GM12878 (cell line): ENCODE measurements around the gene ABCD3. TPM values are rescaled to one million over a fixed set of nuclear protein-coding genes. Genes with fewer than 3 reads are reported as not detected.

Experiments used
- ATAC-seq: fragments of 200-7000 bp; cut with Tn5 transposase; 3 replicates; pipeline ENCODE4 v1.9.1; 2020; ENCODE audit warnings: mild to moderate bottlenecking, moderate library complexity
- BruUV-seq: library from RNA; stranded (reverse); fragments of 400-500 nt; replicated peaks from 2 replicates; lab custom pipeline; 2021; lab: Mats Ljungman, UMichigan
- CTCF ChIA-PET: fragments of 300-600 bp; sonication (Branson Sonifier 250); formaldehyde crosslinking; extraction: SDS; loops from one replicate; lab custom pipeline; 2021; ENCODE audit warnings: inconsistent platforms; lab: Yijun Ruan, JAX
- POLR2A ChIA-PET: fragments of 350-600 bp; formaldehyde crosslinking; extraction: SDS; loops from one replicate; lab custom pipeline; 2021; ENCODE audit warnings: inconsistent platforms; lab: Charles Lee
- RAD21 ChIA-PET: fragments of 300-600 bp; sonication (Branson Sonifier 250); formaldehyde crosslinking; loops from one replicate; lab custom pipeline; 2023; ENCODE audit warnings: antibody characterized with exemption; ENCODE audit not compliant: unreplicated experiment; lab: Charles Lee
- SMC1A ChIA-PET: fragments of 300-600 bp; sonication (Branson Sonifier 250); formaldehyde crosslinking; loops from one replicate; lab custom pipeline; 2023; ENCODE audit not compliant: unreplicated experiment, uncharacterized antibody; lab: Charles Lee
- DNase-seq: peaks from one replicate; pipeline ENCODE4 v3.0.0-alpha.2; 2011; ENCODE audit warnings: low read depth, low spot score
- FAIRE-seq: peaks from 3 replicates; lab custom pipeline; 2011; peaks lifted over from hg19 to GRCh38; lab: Jason Lieb, UNC
- H2AFZ ChIP-seq: 2 replicates; pipeline ENCODE4 v1.6.0; 2011; ENCODE audit warnings: low read depth, low read length, control low read depth; ENCODE audit not compliant: control insufficient read depth
- H3K27ac ChIP-seq: 2 replicates; pipeline ENCODE4 v1.5.1; 2011; ENCODE audit warnings: control low read depth; ENCODE audit not compliant: control insufficient read depth, insufficient read depth
- H3K27me3 ChIP-seq, 2 experiments: replicated peaks in 1 of 2; 2 replicates each; pipeline versions ENCODE4 v1.6.0 to v1.6.1; 2011; ENCODE audit warnings: low read length in 1 of 2; ENCODE audit not compliant: control insufficient read depth in 2 of 2, insufficient read depth in 2 of 2
- H3K36me3 ChIP-seq, 2 experiments: 2 replicates each; pipeline ENCODE4 v1.5.1; 2011; ENCODE audit warnings: low read length in 1 of 2; ENCODE audit not compliant: control insufficient read depth in 2 of 2, insufficient read depth in 2 of 2
- H3K4me1 ChIP-seq: 2 replicates; pipeline ENCODE4 v1.6.1; 2011; ENCODE audit warnings: mild to moderate bottlenecking, low read length, moderate library complexity, mixed read lengths; ENCODE audit not compliant: control insufficient read depth, insufficient read depth
- H3K4me2 ChIP-seq: 2 replicates; pipeline ENCODE4 v1.6.0; 2011; ENCODE audit warnings: control low read depth; ENCODE audit not compliant: control insufficient read depth, insufficient read depth
- H3K4me3 ChIP-seq: fragments of 200-600 bp; sonication (generic); 2 replicates; pipeline ENCODE4 v1.5.1; 2016
- H3K79me2 ChIP-seq: 2 replicates; pipeline ENCODE4 v1.6.0; 2011; ENCODE audit warnings: low read length; ENCODE audit not compliant: control insufficient read depth, insufficient read depth
- H3K9ac ChIP-seq: 2 replicates; pipeline ENCODE4 v1.8.0; 2011; ENCODE audit warnings: low read length, control low read depth, mixed read lengths; ENCODE audit not compliant: control insufficient read depth, insufficient read depth
- H3K9me3 ChIP-seq: replicated peaks from 3 replicates; pipeline ENCODE4 v1.5.1; 2011; ENCODE audit warnings: mild to moderate bottlenecking, low read length; ENCODE audit not compliant: control insufficient read depth, insufficient read depth
- H4K20me1 ChIP-seq: 2 replicates; pipeline ENCODE4 v1.6.0; 2011; ENCODE audit not compliant: control insufficient read depth, insufficient read depth
- BCL11A ChIP-seq: IDR thresholded peaks from 2 replicates; pipeline ENCODE4 v1.6.1; 2011; ENCODE audit warnings: low read depth, low read length
- CBX5 ChIP-seq: sonication (generic); IDR thresholded peaks from 2 replicates; pipeline ENCODE4 v1.6.1; 2016; ENCODE audit warnings: low read depth, moderate library complexity, mild to moderate bottlenecking, inconsistent platforms
- NR2F1 ChIP-seq: fragments of 450-650 bp; conservative IDR thresholded peaks from 2 replicates; pipeline ENCODE4 v1.6.1; 2017; ENCODE audit warnings: mild to moderate bottlenecking
- RFX5 ChIP-seq: IDR thresholded peaks from 2 replicates; pipeline ENCODE4 v1.6.1; 2011; ENCODE audit warnings: low read depth, low read length, improper control_type of control experiment
- SRF ChIP-seq, 2 experiments: IDR thresholded peaks; 2 replicates each; pipeline ENCODE4 v1.6.1; 2011; ENCODE audit warnings: low read depth in 2 of 2, low read length in 2 of 2, mild to moderate bottlenecking in 1 of 2, moderate library complexity in 1 of 2
- ZNF207 ChIP-seq: fragments of 450-650 bp; IDR thresholded peaks from 2 replicates; pipeline ENCODE4 v1.6.1; 2014; ENCODE audit warnings: antibody characterized with exemption, mild to moderate bottlenecking, borderline replicate concordance
- ZNF24 ChIP-seq: fragments of 450-650 bp; IDR thresholded peaks from 2 replicates; pipeline ENCODE4 v1.6.1; 2017; ENCODE audit warnings: antibody characterized with exemption, mild to moderate bottlenecking
- ZNF622 ChIP-seq: fragments of 450-650 bp; IDR thresholded peaks from 2 replicates; pipeline ENCODE4 v1.6.1; 2017; ENCODE audit warnings: mild to moderate bottlenecking, inconsistent platforms
- WGBS: methylation state at CpG from one replicate; pipeline ENCODE4 v1.1.6; 2016; ENCODE audit warnings: low lambda C conversion rate; ENCODE audit not compliant: insufficient replicate concordance, insufficient coverage; ENCODE audit errors: missing lambda C conversion rate; 5-methylcytosine and 5-hydroxymethylcytosine counted together
- in situ Hi-C: fragments of 300-500 bp; cut with MboI; formaldehyde crosslinking; loops from 9 replicates; pipeline ENCODE4 v1.14.3; 2018; ENCODE audit warnings: mixed read lengths
- intact Hi-C: fragments of 100-400 bp; cut with micrococcal nuclease; formaldehyde crosslinking; loops from one replicate; pipeline ENCODE4 v1.14.2; 2022; ENCODE audit not compliant: unreplicated experiment
- polyA plus RNA-seq, 11 experiments: library from polyadenylated mRNA; depleted of rRNA in 4 of 11; unstranded in 6 of 11; stranded (reverse) in 5 of 11; fragments of >200 nt; fragmentation: Nextera tagmentation in 4 of 11; fragmentation: Illumina TruSeq in 1 of 11; extraction: Ambion mirVana in 4 of 11; extraction: Trizol in 1 of 11; gene quantifications; 1 replicate in 1 of 11; 2 replicates in 10 of 11; pipeline versions ENCODE4 v1.2.1 to v1.2.3, GENCODE V29; 2011 to 2016; ENCODE audit warnings: inconsistent platforms in 2 of 11, missing spikeins in 2 of 11, low read depth in 1 of 11
- total RNA-seq, 4 experiments: library from RNA; depleted of rRNA in 3 of 4; stranded (reverse); fragments of >200 nt in 3 of 4; fragmentation: Illumina TruSeq in 1 of 4; extraction: Trizol in 1 of 4; gene quantifications; 2 replicates each; pipeline versions ENCODE4 v1.2.1 to v1.2.3, GENCODE V29; 2013 to 2021
- TF ChIP-seq, protein P1 (sequence below): fragments of 450-650 bp; IDR thresholded peaks from 2 replicates; pipeline ENCODE4 v1.6.1; 2014; ENCODE audit warnings: mild to moderate bottlenecking
- TF ChIP-seq, protein P2 (sequence below): fragments of 450-650 bp; IDR thresholded peaks from 2 replicates; pipeline ENCODE4 v1.6.1; 2017; ENCODE audit warnings: mild to moderate bottlenecking, low read depth, inconsistent platforms; ENCODE audit not compliant: poor library complexity, severe bottlenecking
- TF ChIP-seq, protein P3 (sequence below): IDR thresholded peaks from 2 replicates; pipeline ENCODE4 v1.6.1; 2012; ENCODE audit warnings: low read depth, low read length, improper control_type of control experiment
- TF ChIP-seq, protein P4 (sequence below): IDR thresholded peaks from 2 replicates; pipeline ENCODE4 v1.6.1; 2012; ENCODE audit warnings: improper control_type of control experiment, low read depth, low read length; ENCODE audit not compliant: insufficient replicate concordance

ABCD3 gene
- total and polyA plus RNA-seq, 10 of the 15 experiments (the other 5 are each of a cell fraction or from before 2014, with no cell fraction given): 15.1 to 40.2 (median 24.1) TPM

DNA sequence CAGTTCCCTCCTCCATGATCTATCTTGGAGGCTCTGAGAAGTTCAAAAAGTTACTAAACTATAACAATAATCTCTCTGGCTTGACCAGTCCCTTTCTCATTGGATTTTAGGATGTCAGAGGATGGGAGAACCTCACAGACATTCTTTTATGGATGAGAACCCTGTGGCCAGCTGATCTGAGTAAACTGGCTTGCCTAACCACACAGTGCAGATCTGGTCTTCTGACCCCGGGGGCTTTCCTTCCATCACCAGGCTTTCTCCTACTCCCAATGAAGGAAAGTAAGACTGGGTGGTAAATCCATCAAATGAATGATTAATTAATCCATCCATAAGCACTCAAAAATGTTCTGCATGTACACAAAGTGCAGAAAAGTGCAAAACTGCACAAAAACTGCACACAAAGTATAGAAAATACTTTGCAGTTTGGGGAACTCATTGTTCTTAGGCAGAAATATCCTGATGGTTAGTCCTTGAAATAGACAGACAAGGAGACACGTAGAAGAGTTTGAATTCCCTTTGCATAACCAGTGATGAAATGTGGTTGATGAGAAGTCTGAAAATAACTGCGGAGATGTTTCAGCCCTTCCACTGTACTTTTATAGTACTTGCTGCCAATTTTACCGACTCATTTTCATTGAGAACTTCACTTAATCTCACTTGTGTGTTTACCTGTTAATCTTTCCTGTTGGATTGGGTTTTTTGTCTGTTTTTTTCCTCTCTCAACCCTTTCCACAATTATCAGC is 125.9 kb downstream of the ABCD3 start (continued):
- TF ChIP-seq, protein P1, sequence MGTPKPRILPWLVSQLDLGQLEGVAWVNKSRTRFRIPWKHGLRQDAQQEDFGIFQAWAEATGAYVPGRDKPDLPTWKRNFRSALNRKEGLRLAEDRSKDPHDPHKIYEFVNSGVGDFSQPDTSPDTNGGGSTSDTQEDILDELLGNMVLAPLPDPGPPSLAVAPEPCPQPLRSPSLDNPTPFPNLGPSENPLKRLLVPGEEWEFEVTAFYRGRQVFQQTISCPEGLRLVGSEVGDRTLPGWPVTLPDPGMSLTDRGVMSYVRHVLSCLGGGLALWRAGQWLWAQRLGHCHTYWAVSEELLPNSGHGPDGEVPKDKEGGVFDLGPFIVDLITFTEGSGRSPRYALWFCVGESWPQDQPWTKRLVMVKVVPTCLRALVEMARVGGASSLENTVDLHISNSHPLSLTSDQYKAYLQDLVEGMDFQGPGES: no peak
- no peak for TF ChIP-seq ZNF622
- TF ChIP-seq, protein P2, sequence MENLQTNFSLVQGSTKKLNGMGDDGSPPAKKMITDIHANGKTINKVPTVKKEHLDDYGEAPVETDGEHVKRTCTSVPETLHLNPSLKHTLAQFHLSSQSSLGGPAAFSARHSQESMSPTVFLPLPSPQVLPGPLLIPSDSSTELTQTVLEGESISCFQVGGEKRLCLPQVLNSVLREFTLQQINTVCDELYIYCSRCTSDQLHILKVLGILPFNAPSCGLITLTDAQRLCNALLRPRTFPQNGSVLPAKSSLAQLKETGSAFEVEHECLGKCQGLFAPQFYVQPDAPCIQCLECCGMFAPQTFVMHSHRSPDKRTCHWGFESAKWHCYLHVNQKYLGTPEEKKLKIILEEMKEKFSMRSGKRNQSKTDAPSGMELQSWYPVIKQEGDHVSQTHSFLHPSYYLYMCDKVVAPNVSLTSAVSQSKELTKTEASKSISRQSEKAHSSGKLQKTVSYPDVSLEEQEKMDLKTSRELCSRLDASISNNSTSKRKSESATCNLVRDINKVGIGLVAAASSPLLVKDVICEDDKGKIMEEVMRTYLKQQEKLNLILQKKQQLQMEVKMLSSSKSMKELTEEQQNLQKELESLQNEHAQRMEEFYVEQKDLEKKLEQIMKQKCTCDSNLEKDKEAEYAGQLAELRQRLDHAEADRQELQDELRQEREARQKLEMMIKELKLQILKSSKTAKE: no peak

DNA sequence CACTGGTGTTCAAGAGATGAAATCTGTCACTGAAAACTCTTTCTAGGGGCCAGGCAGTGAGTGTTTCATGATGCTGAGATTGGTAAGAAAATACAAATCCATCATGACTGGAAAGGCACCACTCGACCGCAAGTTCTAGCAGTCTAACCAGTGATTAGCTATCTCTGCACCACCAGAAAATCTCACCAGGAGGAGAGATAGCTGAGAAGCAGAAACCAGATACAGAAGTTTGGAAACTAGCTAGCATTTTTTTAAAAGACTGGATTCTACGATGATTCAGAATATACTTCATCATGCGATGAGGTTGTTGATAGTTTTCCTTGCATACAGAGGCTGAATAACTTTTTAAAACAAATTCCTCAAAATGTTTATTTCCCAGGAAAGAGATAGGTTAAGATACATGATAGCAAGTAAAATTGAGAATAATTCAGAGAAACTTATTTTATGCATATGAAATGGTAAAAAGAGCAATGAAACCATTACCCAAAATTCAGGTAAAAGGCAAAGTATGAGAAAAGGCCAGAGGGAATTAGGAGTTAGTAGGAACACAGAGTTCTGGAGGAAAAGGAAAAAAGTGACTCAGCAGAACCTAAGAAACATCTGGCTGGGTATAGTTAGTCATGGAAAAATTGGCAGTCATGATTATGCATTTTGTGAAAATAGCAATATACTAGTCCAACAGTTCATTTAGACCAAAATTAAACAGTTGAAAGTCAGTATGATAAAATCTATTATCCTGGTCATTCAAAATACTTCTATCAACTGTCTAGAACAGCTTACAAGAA is 126.7 kb downstream of the ABCD3 start:
- in situ Hi-C loops (no loop called here), intact Hi-C loops (no loop called here)
- ChIA-PET SMC1A (no interaction called here), CTCF (no interaction called here), POLR2A (no interaction called here), RAD21 (no interaction called here)
- Histone ChIP-seq H4K20me1 (no peaks in the 10 kb centered on the region), H3K27me3 (peaks cover 2 to 7% of the 10 kb centered on the region in 2 experiments), H3K9me3 (no peaks in the 10 kb centered on the region), H3K79me2 (no peaks in the 10 kb centered on the region), H3K4me2 (no peak overlapping the region), H3K36me3 (no peaks in the 10 kb centered on the region), H3K4me1 (peaks cover 12% of the 10 kb centered on the region; the same call in 1 of the 2 replicates), H2AFZ (no peak overlapping the region), H3K4me3 (no peak overlapping the region), H3K27ac (no peak overlapping the region), H3K9ac (no peak overlapping the region)
- BruUV-seq: no TSS peak
- ATAC-seq: no peak
- no peak for FAIRE-seq
- DNase-seq: no peak
- 83% methylated on average over 4 of the region's 4 CpGs for WGBS
- TF ChIP-seq BCL11A (no peak), NR2F1 (no peak), SRF (IDR thresholded peaks at IDR 0.05; ENCODE audit: low read depth in 2 of 2, low read length in 2 of 2) (no peak), ZNF207 (no peak), CBX5 (no peak), ZNF24 (no peak), RFX5 (no peak)
- TF ChIP-seq, protein P3, sequence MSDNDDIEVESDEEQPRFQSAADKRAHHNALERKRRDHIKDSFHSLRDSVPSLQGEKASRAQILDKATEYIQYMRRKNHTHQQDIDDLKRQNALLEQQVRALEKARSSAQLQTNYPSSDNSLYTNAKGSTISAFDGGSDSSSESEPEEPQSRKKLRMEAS: no peak
- TF ChIP-seq, protein P4, sequence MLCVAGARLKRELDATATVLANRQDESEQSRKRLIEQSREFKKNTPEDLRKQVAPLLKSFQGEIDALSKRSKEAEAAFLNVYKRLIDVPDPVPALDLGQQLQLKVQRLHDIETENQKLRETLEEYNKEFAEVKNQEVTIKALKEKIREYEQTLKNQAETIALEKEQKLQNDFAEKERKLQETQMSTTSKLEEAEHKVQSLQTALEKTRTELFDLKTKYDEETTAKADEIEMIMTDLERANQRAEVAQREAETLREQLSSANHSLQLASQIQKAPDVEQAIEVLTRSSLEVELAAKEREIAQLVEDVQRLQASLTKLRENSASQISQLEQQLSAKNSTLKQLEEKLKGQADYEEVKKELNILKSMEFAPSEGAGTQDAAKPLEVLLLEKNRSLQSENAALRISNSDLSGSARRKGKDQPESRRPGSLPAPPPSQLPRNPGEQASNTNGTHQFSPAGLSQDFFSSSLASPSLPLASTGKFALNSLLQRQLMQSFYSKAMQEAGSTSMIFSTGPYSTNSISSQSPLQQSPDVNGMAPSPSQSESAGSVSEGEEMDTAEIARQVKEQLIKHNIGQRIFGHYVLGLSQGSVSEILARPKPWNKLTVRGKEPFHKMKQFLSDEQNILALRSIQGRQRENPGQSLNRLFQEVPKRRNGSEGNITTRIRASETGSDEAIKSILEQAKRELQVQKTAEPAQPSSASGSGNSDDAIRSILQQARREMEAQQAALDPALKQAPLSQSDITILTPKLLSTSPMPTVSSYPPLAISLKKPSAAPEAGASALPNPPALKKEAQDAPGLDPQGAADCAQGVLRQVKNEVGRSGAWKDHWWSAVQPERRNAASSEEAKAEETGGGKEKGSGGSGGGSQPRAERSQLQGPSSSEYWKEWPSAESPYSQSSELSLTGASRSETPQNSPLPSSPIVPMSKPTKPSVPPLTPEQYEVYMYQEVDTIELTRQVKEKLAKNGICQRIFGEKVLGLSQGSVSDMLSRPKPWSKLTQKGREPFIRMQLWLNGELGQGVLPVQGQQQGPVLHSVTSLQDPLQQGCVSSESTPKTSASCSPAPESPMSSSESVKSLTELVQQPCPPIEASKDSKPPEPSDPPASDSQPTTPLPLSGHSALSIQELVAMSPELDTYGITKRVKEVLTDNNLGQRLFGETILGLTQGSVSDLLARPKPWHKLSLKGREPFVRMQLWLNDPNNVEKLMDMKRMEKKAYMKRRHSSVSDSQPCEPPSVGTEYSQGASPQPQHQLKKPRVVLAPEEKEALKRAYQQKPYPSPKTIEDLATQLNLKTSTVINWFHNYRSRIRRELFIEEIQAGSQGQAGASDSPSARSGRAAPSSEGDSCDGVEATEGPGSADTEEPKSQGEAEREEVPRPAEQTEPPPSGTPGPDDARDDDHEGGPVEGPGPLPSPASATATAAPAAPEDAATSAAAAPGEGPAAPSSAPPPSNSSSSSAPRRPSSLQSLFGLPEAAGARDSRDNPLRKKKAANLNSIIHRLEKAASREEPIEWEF: no peak
